HG03460 (cell line): Measurements from ENCODE around the gene LDLRAD3.
"Not testable (repeated sequence)": the region's sequence is repeated elsewhere in the genome, so short reads cannot be mapped to it uniquely, and the experiment has no call there.

Experiments
- ATAC-seq: cut with Tn5 transposase; IDR thresholded peaks from one replicate; pipeline ENCODE4 v1.9.1; 2021; ENCODE audit not compliant: unreplicated experiment

LDLRAD3 gene

GRCh38 chr11:36041988-36042611 lies 98.2 kb downstream of the LDLRAD3 start:
- ATAC-seq: no peak

DNA sequence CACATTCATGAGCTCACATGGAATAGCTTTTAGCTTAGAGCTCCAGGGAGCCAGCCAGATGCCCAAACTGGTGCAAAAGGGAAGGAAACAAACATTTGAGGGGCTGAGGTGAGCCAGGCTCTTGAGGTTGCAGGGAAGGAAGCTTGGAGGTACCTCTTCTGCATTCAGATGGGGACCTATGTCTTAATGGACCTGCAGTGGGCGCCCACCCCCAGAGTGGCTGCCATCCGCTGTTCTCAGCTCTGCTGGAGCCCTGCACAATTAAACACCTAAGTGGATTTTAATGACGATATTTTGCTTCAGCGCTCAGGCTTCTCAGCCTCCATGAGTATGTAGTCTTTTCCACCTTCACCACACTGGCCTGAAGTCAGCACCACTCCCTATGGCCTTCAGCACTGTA lies 100.8 kb downstream of the LDLRAD3 start:
- ATAC-seq: no peak

GRCh38 chr11:36045945-36046344 lies 102.1 kb downstream of the LDLRAD3 start:
- ATAC-seq: not testable (repeated sequence)

- no peak for ATAC-seq
Measured at GRCh38 chr11:36046932-36047331, 103.1 kb downstream of the LDLRAD3 start.

GRCh38 chr11:36047344-36047743 lies 103.5 kb downstream of the LDLRAD3 start:
- ATAC-seq: no peak

DNA sequence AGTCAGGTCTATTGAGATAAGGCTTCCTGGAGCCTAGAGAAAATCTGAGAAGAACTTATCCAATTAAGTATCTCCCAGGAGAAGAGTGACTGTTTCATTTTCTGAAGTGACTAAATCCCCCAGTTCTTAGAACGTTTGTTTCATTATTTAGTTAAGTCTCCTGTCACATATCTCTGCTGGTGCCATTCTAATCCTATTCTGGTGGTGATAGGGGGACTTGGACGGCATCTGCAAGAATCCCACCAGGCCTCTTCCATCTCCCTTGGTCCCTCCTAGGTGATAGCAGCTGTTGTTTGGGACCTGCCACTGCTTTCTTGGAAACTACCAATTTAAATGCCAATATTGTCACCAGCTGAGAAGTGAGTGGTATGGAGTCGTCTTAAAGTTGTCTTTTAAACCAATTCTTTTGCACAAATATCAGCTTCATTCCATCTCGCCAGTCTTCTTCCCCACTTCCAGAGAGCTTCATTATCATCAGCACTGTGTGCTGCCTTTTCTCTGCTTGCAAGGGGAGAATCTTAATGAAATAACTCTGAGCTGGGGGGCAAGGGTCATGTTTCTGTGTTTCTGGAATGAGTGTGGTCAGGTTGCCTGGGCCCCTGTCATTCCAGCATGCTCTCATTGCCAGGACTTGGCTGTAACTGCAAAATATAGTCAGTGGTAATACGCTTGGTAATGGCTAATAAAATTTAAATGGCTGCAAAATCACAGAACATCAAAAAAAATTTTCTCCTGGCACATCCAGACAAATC lies 104.8 kb downstream of the LDLRAD3 start:
- no peak for ATAC-seq

DNA sequence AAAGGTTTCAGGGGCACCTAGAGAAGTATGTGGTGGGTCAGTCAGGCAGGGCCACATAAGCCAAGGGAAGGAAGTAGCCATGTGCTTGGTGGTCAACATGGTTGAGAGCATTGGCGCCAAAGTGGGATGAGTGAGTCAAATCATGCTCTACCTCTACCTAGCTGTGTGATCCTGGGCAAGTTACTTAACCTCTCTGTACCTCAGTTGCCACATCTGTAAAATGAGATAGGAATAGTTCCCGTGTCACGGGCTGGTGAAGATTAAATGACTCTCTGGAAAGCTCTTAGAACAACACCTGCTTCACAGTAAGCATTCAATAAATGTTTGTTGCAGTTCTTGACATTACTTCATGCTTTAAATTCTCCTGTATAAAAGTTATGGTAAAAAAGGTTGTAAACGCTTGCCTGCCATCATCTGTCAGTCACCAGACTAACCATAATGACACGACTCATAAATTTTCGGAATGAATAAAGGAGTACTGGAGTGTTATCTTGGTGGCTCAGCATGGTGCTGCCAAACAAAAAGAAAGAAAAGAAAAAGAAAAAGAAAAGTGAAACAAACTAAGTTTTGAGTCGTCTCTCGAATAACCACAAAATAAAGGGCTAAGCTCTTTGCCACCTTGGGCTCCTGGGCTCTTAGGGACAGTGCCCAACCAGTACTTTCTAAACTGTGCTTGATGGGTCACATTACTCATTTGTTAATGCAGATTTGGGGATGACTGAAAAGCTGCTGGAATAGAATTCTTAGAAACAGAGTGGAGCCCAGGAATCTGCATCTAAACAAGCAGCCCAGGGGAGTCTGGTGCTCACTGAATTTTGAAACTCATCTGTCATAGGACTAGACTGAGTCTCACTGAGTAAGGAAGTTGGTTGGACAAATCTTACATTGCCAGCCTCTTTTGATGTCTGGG lies 107.6 kb downstream of the LDLRAD3 start:
- no peak for ATAC-seq

DNA sequence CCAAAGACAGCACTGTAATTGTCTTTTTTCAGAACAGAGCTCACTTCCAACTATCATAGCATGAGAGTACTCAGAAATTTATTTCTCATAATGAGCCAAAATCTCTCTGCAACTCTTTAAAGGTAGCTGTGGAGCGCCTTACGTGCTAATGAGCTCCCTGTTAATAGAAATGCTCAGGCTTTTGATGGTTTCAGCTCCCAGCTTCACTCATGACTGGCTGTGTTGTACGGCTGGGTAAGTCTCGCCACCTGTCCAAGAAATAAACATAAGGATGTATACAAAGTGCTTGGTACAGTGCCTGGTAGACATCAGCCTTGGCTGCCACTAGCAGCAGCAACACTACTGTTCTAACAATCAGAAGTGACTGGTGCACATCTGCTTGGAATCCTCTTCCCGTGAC lies 109.4 kb downstream of the LDLRAD3 start:
- no peak for ATAC-seq

DNA sequence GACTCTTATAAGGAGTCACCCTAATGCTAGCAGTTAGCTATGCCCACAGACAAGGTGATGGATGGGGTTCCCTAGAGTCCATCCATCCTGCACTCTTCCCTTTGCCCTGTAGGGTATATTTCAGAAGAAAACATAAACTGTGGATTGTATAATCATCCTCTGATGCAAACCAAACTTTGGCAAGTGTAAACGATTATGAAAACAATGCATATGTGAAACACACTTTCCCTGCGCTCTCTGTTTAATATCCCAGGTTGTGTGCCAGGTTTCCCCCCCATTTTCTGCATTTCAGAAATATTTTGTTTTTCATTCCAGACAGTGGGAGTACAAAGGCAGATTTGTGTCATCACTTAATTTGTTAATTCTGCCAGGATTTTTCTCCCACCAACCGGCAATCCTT lies 110.0 kb downstream of the LDLRAD3 start:
- no peak for ATAC-seq

DNA sequence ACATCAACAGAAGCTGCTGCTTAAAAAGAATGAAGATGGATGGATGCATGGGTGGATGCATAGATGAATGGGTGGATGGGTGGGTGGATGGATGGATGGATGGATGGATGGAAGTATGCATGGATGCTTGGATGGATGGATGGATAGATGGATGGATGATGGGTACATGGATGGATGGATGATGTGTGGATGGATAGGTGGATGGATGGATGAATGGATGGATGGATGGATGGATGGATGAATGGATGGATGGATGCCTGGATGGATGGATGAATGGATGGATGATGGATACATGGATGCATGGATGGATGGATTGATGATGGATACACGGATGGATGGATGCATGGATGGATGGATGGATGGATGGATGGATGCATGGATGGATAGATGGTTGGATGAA lies 110.8 kb downstream of the LDLRAD3 start:
- ATAC-seq: no peak

- ATAC-seq: no peak
Measured at GRCh38 chr11:36056160-36056751, 112.4 kb downstream of the LDLRAD3 start.

- ATAC-seq: no peak
Measured at GRCh38 chr11:36057379-36058042, 113.6 kb downstream of the LDLRAD3 start.

DNA sequence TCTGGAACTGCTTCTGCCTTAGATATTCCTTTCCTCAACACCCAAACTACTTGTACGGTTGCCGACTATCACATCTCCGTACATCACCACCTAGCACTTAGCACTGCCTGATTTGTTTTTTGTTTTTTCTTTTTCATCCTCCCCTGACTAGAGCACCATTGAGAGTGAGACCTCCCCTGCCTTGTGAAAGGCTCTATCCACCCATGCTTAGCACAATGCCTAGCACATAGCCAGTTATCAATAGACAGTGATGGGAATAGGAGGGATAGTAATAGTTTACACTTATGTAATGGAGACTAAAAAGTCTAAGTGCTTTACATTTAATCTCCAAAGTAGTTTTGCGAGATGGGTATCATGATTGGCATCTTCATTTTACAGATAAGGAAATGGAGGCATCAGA lies 115.8 kb downstream of the LDLRAD3 start:
- ATAC-seq: no peak

GRCh38 chr11:36060926-36061325 lies 117.1 kb downstream of the LDLRAD3 start:
- ATAC-seq: no peak

GRCh38 chr11:36061471-36061870 lies 117.6 kb downstream of the LDLRAD3 start:
- no peak for ATAC-seq

DNA sequence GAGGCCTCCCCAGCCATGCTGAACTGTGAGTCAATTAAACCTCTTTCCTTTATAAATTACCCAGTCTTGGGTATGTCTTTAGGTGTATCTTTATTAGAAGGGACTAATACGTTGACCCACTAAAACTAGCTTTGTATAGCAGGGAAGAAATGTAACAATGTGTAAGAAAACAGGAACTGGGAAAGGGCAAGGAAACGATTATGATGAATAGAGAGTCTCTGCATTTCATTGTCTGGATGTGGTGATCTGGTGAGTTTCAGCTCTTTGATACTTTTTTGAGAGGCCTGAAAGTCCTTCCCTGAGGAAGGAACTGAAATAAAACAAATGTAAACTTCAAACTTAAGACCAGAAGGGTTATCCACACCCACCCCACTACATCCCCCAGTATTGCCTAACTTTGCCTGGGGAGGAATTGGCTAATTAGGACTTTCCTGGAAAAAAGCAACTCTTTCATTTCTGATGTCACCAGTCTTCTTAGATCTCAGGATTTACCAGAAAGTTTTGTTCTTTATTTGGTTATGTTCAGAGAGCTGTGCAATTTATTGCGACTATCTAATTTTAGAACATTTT lies 119.0 kb downstream of the LDLRAD3 start:
- no peak for ATAC-seq

- no peak for ATAC-seq
Measured at GRCh38 chr11:36065436-36065835, 121.6 kb downstream of the LDLRAD3 start.

GRCh38 chr11:36066891-36067290 lies 123.0 kb downstream of the LDLRAD3 start:
- ATAC-seq: no peak

DNA sequence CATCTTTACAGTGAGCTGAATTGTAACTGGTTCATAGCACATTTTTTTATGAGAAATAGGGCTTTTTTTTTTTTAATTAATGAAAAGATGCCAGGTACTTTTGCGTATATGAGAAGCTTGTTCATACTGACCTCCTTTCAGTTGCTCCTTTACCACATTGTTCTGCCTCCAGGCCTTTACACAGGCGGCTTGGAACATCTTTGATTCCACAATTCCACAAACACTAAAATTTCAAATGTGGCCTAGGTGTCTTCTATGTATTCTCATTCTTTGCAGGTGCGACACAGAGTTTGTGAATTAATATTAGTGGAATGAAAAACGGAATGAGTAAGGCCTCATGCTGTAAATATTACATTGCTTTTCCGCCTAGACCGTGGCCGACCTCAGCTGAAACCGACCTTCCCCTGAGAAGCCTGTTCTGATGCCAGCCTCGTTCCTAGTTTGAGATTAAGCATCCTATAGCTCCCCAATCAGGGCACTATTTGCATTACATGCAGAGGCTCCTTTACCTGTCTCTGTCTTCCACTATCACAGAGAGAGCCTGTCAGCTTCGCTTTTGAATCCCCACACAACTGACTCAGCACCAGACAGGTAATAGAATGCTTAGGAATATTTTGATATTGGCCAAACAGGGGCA lies 125.8 kb downstream of the LDLRAD3 start:
- no peak for ATAC-seq
